ENCODE data around the gene TTC32. TPM values are rescaled to one million over a fixed set of nuclear protein-coding genes. Genes with fewer than 3 reads are reported as not detected.
A peak's percentile ranks its signal among the peaks of the same experiment; 100 is the strongest.
"Not testable (repeated sequence)": the region's sequence is repeated elsewhere in the genome, so short reads cannot be mapped to it uniquely, and the experiment has no call there.

Gene TTC32
- total and polyA plus RNA-seq, 8 donors: 6.6 to 42.7 (median 32.8) TPM

- H3K27ac ChIP-seq: no peak overlapping the region
- TF ChIP-seq CTCF (IDR thresholded peaks at IDR 0.05): no peak
- intact Hi-C loops (cut with DNase I): no loop called here
- no peaks in the 10 kb centered on the region for H3K4me1 ChIP-seq
- H3K27me3 ChIP-seq: no peaks in the 10 kb centered on the region
- H3K9me3 ChIP-seq: peaks cover 0 to 14% of the 10 kb centered on the region in 2 donors
- ATAC-seq (peak; percentile 71), DNase-seq (no peak)
- no peak overlapping the region for H3K4me3 ChIP-seq
- H3K36me3 ChIP-seq: peaks cover 0 to 40% of the 10 kb centered on the region in 2 donors
Measured at GRCh38 chr2:19933351-19933981, 31.7 kb upstream of the TTC32 start.

DNA sequence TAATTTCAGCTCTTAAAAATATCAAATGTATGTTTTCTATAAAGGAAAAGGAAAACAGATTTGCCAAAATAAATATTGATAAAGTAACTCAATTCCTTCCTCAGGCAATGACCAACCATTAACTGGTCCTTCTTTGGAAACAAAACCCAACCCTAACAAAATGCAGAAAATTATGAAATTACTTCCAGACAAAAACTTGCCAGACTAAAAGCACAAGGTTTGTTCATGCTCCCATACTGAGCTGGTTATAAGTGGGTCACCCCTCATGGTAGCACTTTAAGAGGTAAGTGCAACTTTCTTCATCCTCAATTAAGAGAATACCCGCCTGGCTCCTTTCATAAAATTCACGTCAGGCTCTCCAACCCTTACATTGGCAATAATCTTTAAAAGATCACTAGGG, 31.1 kb upstream of the TTC32 start:
- H3K27me3 ChIP-seq: no peaks in the 10 kb centered on the region
- no peak for TF ChIP-seq CTCF (IDR thresholded peaks at IDR 0.05)
- DNase-seq: no peak
- no peak overlapping the region for H3K4me3 ChIP-seq
- peaks cover 0 to 20% of the 10 kb centered on the region in 2 donors for H3K9me3 ChIP-seq
- H3K4me1 ChIP-seq: no peaks in the 10 kb centered on the region
- intact Hi-C loops (cut with DNase I): no loop called here
- no peak overlapping the region for H3K27ac ChIP-seq
- peaks cover 0 to 44% of the 10 kb centered on the region in 2 donors for H3K36me3 ChIP-seq
- no peak for ATAC-seq

- intact Hi-C loops (cut with DNase I): no loop called here
- Histone ChIP-seq H3K4me1 (no peaks in the 10 kb centered on the region), H3K27me3 (no peaks in the 10 kb centered on the region), H3K27ac (no peak overlapping the region), H3K9me3 (peaks cover 0 to 35% of the 10 kb centered on the region in 2 donors), H3K4me3 (no peak overlapping the region), H3K36me3 (peaks cover 0 to 30% of the 10 kb centered on the region in 2 donors)
- ATAC-seq (no peak), DNase-seq (no peak)
- no peak for TF ChIP-seq CTCF (IDR thresholded peaks at IDR 0.05)
Measured at GRCh38 chr2:19929226-19929625, 27.4 kb upstream of the TTC32 start.

DNA sequence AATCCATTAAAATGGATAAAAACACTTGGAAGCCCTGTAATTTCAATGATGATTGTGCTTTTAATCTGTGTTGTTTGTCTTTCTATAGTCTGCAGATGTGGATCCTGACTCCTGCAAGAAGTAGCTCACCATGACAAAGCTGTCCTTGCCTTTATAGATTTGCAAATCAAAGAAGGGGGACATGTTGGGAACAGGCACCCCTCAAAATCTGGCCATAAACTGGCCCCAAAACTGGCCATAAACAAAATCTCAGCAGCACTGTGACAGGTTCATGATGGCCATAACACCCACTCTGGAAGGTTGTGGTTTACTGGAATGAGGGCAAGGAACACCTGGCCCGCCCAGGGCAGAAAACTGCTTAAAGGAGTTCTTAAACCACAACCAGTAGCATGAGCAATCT, 26.0 kb upstream of the TTC32 start:
- DNase-seq; ATAC-seq; intact Hi-C loops (cut with DNase I): not testable (repeated sequence)

DNA sequence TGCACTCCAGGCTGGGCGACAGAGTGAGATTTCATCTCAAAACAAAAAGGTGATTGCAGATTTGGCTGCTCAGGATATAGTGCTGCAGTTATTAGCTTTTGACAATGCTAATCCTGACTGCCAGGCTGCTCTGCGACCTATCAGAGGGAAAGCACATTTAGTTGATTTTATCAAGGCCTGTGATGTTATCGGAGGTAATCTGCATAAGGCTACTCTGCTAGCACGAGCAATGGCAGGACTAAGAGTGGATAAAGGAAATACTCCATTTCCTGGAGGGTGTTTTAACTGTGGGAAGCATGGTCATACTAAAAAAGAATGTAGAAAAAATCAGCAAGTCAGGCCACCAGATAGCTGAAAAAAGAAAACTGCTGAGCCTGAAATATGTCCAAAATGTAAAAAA, 22.7 kb upstream of the TTC32 start:
- intact Hi-C loops (cut with DNase I); H3K4me3 ChIP-seq; H3K27me3 ChIP-seq; DNase-seq; ATAC-seq; H3K4me1 ChIP-seq; H3K27ac ChIP-seq: not testable (repeated sequence)
- Histone ChIP-seq H3K36me3 (peaks cover 0 to 21% of the 10 kb centered on the region in 2 donors), H3K9me3 (peaks cover 0 to 31% of the 10 kb centered on the region in 2 donors)

More for the DNA sequence above, 26.0 kb upstream of the TTC32 start:
- H3K27me3 ChIP-seq, H3K27ac ChIP-seq, H3K4me3 ChIP-seq, H3K4me1 ChIP-seq: not testable (repeated sequence)
- Histone ChIP-seq H3K9me3 (peaks cover 0 to 35% of the 10 kb centered on the region in 2 donors), H3K36me3 (peaks cover 0 to 30% of the 10 kb centered on the region in 2 donors)

DNA sequence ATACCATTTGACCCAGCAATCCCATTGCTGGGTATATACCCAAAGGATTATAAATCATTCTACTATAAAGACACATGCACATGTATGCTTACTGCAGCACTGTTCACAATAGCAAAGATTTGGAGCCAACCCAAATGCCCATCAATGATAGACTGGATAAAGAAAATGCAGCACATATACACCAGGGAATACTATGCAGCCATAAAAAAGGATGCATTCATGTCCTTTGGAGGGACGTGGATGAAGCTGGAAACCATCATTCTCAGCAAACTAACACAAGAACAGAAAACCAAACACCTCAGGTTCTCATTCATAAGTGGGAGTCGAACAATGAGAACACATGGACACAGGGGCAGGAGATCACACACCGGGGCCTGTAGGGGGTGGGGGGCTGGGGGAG, 20.4 kb upstream of the TTC32 start:
- H3K9me3 ChIP-seq; intact Hi-C loops (cut with DNase I); H3K27me3 ChIP-seq; H3K36me3 ChIP-seq; H3K4me1 ChIP-seq; H3K4me3 ChIP-seq; DNase-seq; H3K27ac ChIP-seq; ATAC-seq: not testable (repeated sequence)

Measured in left lung (tissue), 10 donors.